HEK293 (cell line): ENCODE results near the gene MAF.

ENCODE experiments used
- CTCF ChIA-PET: fragments of 350-600 bp; formaldehyde crosslinking; extraction: SDS; loops from one replicate; lab custom pipeline; 2021; ENCODE audit warnings: antibody characterized with exemption; lab: Yijun Ruan, JAX
- POLR2A ChIA-PET: fragments of 300-600 bp; formaldehyde crosslinking; extraction: SDS; loops from one replicate; lab custom pipeline; 2020; ENCODE audit warnings: antibody characterized with exemption, inconsistent platforms; lab: Yijun Ruan, JAX
- H3K27ac ChIP-seq: fragments of 200-500 bp; sonication (Bioruptor generic); 2 replicates; pipeline ENCODE4 v1.5.1; 2014; ENCODE audit warnings: low read depth, low read length, control low read depth, inconsistent platforms; ENCODE audit errors: extremely low read depth
- H3K36me3 ChIP-seq, 2 experiments: fragments of 200-500 bp in 1 of 2; sonication (Bioruptor generic) in 1 of 2; 1 replicate in 1 of 2; 2 replicates in 1 of 2; pipeline ENCODE4 v1.5.1; 2014 to 2017; ENCODE audit warnings: inconsistent platforms in 2 of 2, low read length in 2 of 2; ENCODE audit not compliant: control insufficient read depth in 2 of 2, insufficient read depth in 1 of 2
- H3K4me1 ChIP-seq: fragments of 200-500 bp; sonication (Bioruptor generic); 2 replicates; pipeline ENCODE4 v1.5.1; 2014; ENCODE audit warnings: mild to moderate bottlenecking, low read length, inconsistent platforms; ENCODE audit not compliant: control insufficient read depth, insufficient read depth
- H3K4me3 ChIP-seq: 2 replicates; pipeline ENCODE4 v1.5.1; 2011; ENCODE audit warnings: low read depth, mild to moderate bottlenecking, control low read depth, low read length, moderate library complexity
- H3K9me3 ChIP-seq: fragments of 200-500 bp; sonication (Bioruptor generic); 2 replicates; pipeline ENCODE4 v1.5.1; 2014; ENCODE audit warnings: low read depth, low read length, inconsistent platforms; ENCODE audit not compliant: control insufficient read depth, insufficient read depth
- AEBP2 ChIP-seq: fragments of 450-650 bp; formaldehyde crosslinking; IDR thresholded peaks from 2 replicates; pipeline ENCODE4 v1.5.1; 2016; ENCODE audit warnings: missing biosample characterization, missing genetic modification characterization, borderline replicate concordance
- FEZF1 ChIP-seq: fragments of 450-650 bp; formaldehyde crosslinking; IDR thresholded peaks from 2 replicates; pipeline ENCODE4 v1.5.1; 2016; ENCODE audit warnings: missing biosample characterization, missing genetic modification characterization
- KLF1 ChIP-seq: fragments of 450-650 bp; formaldehyde crosslinking; IDR thresholded peaks from 2 replicates; pipeline ENCODE4 v1.5.1; 2016; ENCODE audit warnings: missing biosample characterization, missing genetic modification characterization
- MYNN ChIP-seq: fragments of 450-650 bp; formaldehyde crosslinking; IDR thresholded peaks from 2 replicates; pipeline ENCODE4 v1.5.1; 2016; ENCODE audit warnings: missing biosample characterization, missing genetic modification characterization, borderline replicate concordance
- REST ChIP-seq: fragments of 450-650 bp; formaldehyde crosslinking; IDR thresholded peaks from 2 replicates; pipeline ENCODE4 v1.5.1; 2016; ENCODE audit warnings: missing biosample characterization, missing genetic modification characterization
- SP7 ChIP-seq: fragments of 450-650 bp; formaldehyde crosslinking; IDR thresholded peaks from 2 replicates; pipeline ENCODE4 v1.5.1; 2016; ENCODE audit warnings: missing biosample characterization, missing genetic modification characterization
- ZBTB26 ChIP-seq: fragments of 450-650 bp; formaldehyde crosslinking; optimal IDR thresholded peaks from 2 replicates; pipeline ENCODE3; 2016; ENCODE audit warnings: missing biosample characterization, mild to moderate bottlenecking, missing genetic modification characterization
- ZFP69B ChIP-seq: fragments of 450-650 bp; formaldehyde crosslinking; IDR thresholded peaks from 2 replicates; pipeline ENCODE4 v1.5.1; 2016; ENCODE audit warnings: missing biosample characterization, missing genetic modification characterization
- ZNF155 ChIP-seq: fragments of 450-650 bp; formaldehyde crosslinking; IDR thresholded peaks from 2 replicates; pipeline ENCODE4 v1.5.1; 2016; ENCODE audit warnings: missing biosample characterization, missing genetic modification characterization
- ZNF16 ChIP-seq: fragments of 450-650 bp; formaldehyde crosslinking; IDR thresholded peaks from 2 replicates; pipeline ENCODE4 v1.5.1; 2016; ENCODE audit warnings: low read depth, missing biosample characterization, missing genetic modification characterization
- ZNF2 ChIP-seq: fragments of 450-650 bp; formaldehyde crosslinking; IDR thresholded peaks from 2 replicates; pipeline ENCODE4 v1.5.1; 2016; ENCODE audit warnings: missing biosample characterization, missing genetic modification characterization
- ZNF24 ChIP-seq: fragments of 450-650 bp; formaldehyde crosslinking; IDR thresholded peaks from 2 replicates; pipeline ENCODE4 v1.5.1; 2016; ENCODE audit warnings: missing biosample characterization, missing genetic modification characterization
- ZNF324 ChIP-seq: fragments of 450-650 bp; formaldehyde crosslinking; IDR thresholded peaks from 2 replicates; pipeline ENCODE4 v1.5.1; 2016; ENCODE audit warnings: missing biosample characterization, missing genetic modification characterization
- ZNF37A ChIP-seq: fragments of 450-650 bp; IDR thresholded peaks from 2 replicates; pipeline ENCODE4 v1.5.1; 2018; ENCODE audit warnings: missing biosample characterization, missing genetic modification characterization
- ZNF423 ChIP-seq: fragments of 450-650 bp; formaldehyde crosslinking; IDR thresholded peaks from 2 replicates; pipeline ENCODE4 v1.5.1; 2016; ENCODE audit warnings: missing biosample characterization, missing genetic modification characterization
- ZNF449 ChIP-seq: fragments of 450-650 bp; formaldehyde crosslinking; IDR thresholded peaks from 2 replicates; pipeline ENCODE4 v1.5.1; 2017; ENCODE audit warnings: missing biosample characterization, mild to moderate bottlenecking, missing genetic modification characterization, moderate library complexity
- ZNF488 ChIP-seq: fragments of 450-650 bp; formaldehyde crosslinking; IDR thresholded peaks from 2 replicates; pipeline ENCODE4 v1.5.1; 2016; ENCODE audit warnings: missing biosample characterization, missing genetic modification characterization
- ZNF501 ChIP-seq: fragments of 450-650 bp; formaldehyde crosslinking; IDR thresholded peaks from 2 replicates; pipeline ENCODE4 v1.5.1; 2016; ENCODE audit warnings: missing biosample characterization, missing genetic modification characterization
- ZNF510 ChIP-seq: fragments of 450-650 bp; formaldehyde crosslinking; IDR thresholded peaks from 2 replicates; pipeline ENCODE4 v1.5.1; 2018; ENCODE audit warnings: mild to moderate bottlenecking, missing genetic modification characterization, missing biosample characterization; ENCODE audit not compliant: insufficient replicate concordance
- ZNF580 ChIP-seq: fragments of 450-650 bp; formaldehyde crosslinking; IDR thresholded peaks from 2 replicates; pipeline ENCODE4 v1.5.1; 2016; ENCODE audit warnings: missing biosample characterization, missing genetic modification characterization
- ZNF785 ChIP-seq: fragments of 450-650 bp; formaldehyde crosslinking; IDR thresholded peaks from 2 replicates; pipeline ENCODE4 v1.5.1; 2016; ENCODE audit warnings: missing biosample characterization, missing genetic modification characterization
- ZXDB ChIP-seq: fragments of 450-650 bp; formaldehyde crosslinking; IDR thresholded peaks from 2 replicates; pipeline ENCODE4 v1.5.1; 2016; ENCODE audit warnings: missing biosample characterization, missing genetic modification characterization

The MAF gene

GRCh38 chr16:79623824-79624223 is 23.3 kb upstream of the MAF start:
- H3K4me1 ChIP-seq, result no peaks in the 10 kb centered on the region
- no peak overlapping the region for H3K27ac ChIP-seq
- TF ChIP-seq ZNF324 (tag by site-specific recombination), result no peak
- TF ChIP-seq REST, result no peak
- TF ChIP-seq ZNF16, result no peak
- no peak for TF ChIP-seq ZNF501 (tag by site-specific recombination)
- no peak for TF ChIP-seq AEBP2 (tag by site-specific recombination)
- no peak for TF ChIP-seq ZNF2 (tag by site-specific recombination)
- no peak for TF ChIP-seq FEZF1
- no peak for TF ChIP-seq ZNF510
- no peak for TF ChIP-seq ZBTB26 (tag by site-specific recombination)
- TF ChIP-seq, all 188 proteins: peak for 0
- no peaks in the 10 kb centered on the region for H3K9me3 ChIP-seq
- H3K36me3 ChIP-seq, result no peaks in the 10 kb centered on the region
- POLR2A ChIA-PET, result no interaction called here
- CTCF ChIA-PET, result interaction anchor here (0.6 kb wide), 1 partner anchor 11 kb away, joined by 4 read pairs; no protein-coding TSS in a partner anchor
- H3K4me3 ChIP-seq, result no peak overlapping the region

GRCh38 chr16:79623062-79623461 is 22.5 kb upstream of the MAF start:
- H3K4me1 ChIP-seq, result no peaks in the 10 kb centered on the region
- H3K36me3 ChIP-seq, result no peaks in the 10 kb centered on the region
- ChIA-PET POLR2A (no interaction called here), CTCF (interaction anchor here (0.6 kb wide), 1 partner anchor 12 kb away, joined by 4 read pairs; no protein-coding TSS in a partner anchor)
- H3K27ac ChIP-seq, result no peak overlapping the region
- H3K9me3 ChIP-seq, result no peaks in the 10 kb centered on the region
- H3K4me3 ChIP-seq, result no peak overlapping the region
- TF ChIP-seq MYNN (tag by site-specific recombination) (no peak), ZNF580 (no peak), ZNF423 (tag by site-specific recombination) (no peak), ZNF785 (tag by site-specific recombination) (no peak), ZXDB (tag by site-specific recombination) (no peak), KLF1 (tag by site-specific recombination) (no peak), ZNF24 (tag by site-specific recombination) (no peak), ZNF449 (tag by site-specific recombination) (no peak), ZNF155 (tag by site-specific recombination) (no peak), ZFP69B (tag by site-specific recombination) (no peak), ZNF37A (tag by site-specific recombination) (no peak), SP7 (tag by site-specific recombination) (no peak), ZNF488 (tag by site-specific recombination) (no peak)
